HG03558 (cell line): ENCODE data around the gene RNU1-2.
A peak's percentile ranks its signal among the peaks of the same experiment; 100 is the strongest.
"Not testable (repeated sequence)": the region's sequence is repeated elsewhere in the genome, so short reads cannot be mapped to it uniquely, and the experiment has no call there.

Source experiments
- ATAC-seq: cut with Tn5 transposase; IDR thresholded peaks from one replicate; pipeline ENCODE4 v1.9.1; 2021; ENCODE audit warnings: moderate number of reproducible peaks; ENCODE audit not compliant: unreplicated experiment; ENCODE audit errors: extremely low read depth

RNU1-2 gene

GRCh38 chr1:16886860-16887605 lies 8.7 kb upstream of the RNU1-2 start:
- no peak for ATAC-seq

GRCh38 chr1:16888860-16889816 lies 6.6 kb upstream of the RNU1-2 start:
- ATAC-seq = no peak

- ATAC-seq = not testable (repeated sequence)
Observed at GRCh38 chr1:16890539-16891021, 5.2 kb upstream of the RNU1-2 start.

- ATAC-seq = not testable (repeated sequence)
Observed at GRCh38 chr1:16891057-16891456, 4.7 kb upstream of the RNU1-2 start.

- ATAC-seq = not testable (repeated sequence)
Observed at GRCh38 chr1:16892978-16893525, 2.7 kb upstream of the RNU1-2 start.

GRCh38 chr1:16893796-16894195 lies 2.0 kb upstream of the RNU1-2 start:
- not testable (repeated sequence) for ATAC-seq

GRCh38 chr1:16894338-16894737 lies 1.4 kb upstream of the RNU1-2 start:
- not testable (repeated sequence) for ATAC-seq

GRCh38 chr1:16895233-16895597 lies 565 bp upstream of the RNU1-2 start:
- not testable (repeated sequence) for ATAC-seq

GRCh38 chr1:16896316-16897055 lies 706 bp downstream of the RNU1-2 start:
- ATAC-seq = not testable (repeated sequence)

- not testable (repeated sequence) for ATAC-seq
Observed at GRCh38 chr1:16897653-16898052, 1.9 kb downstream of the RNU1-2 start.

GRCh38 chr1:16898298-16898697 lies 2.5 kb downstream of the RNU1-2 start:
- ATAC-seq = not testable (repeated sequence)

GRCh38 chr1:16899020-16899419 lies 3.2 kb downstream of the RNU1-2 start:
- not testable (repeated sequence) for ATAC-seq

GRCh38 chr1:16900751-16901150 lies 5.0 kb downstream of the RNU1-2 start:
- no peak for ATAC-seq

- not testable (repeated sequence) for ATAC-seq
Observed at GRCh38 chr1:16901371-16901770, 5.6 kb downstream of the RNU1-2 start.

- ATAC-seq = no peak
Observed at GRCh38 chr1:16903054-16903453, 7.3 kb downstream of the RNU1-2 start.

- no peak for ATAC-seq
Observed at GRCh38 chr1:16903458-16903796, 7.6 kb downstream of the RNU1-2 start.

- peak; percentile 50 for ATAC-seq
Observed at GRCh38 chr1:16904560-16905109, 8.9 kb downstream of the RNU1-2 start.

GRCh38 chr1:16905110-16905867 lies 9.5 kb downstream of the RNU1-2 start:
- ATAC-seq = peak; percentile 45
